Measurements from ENCODE around the gene SLN. TPM values are rescaled to one million over a fixed set of nuclear protein-coding genes. Genes with fewer than 3 reads are reported as not detected.

Gene SLN
- total and polyA plus RNA-seq, 2 donors (not counting 3 experiments of a cell fraction or from before 2014, with no cell fraction given), result 0.25 TPM; not detected in 1

GRCh38 chr11:107669893-107670601, 41.8 kb downstream of the SLN start:
- Histone ChIP-seq H3K9me3 (replicated peaks; ENCODE audit: control insufficient read depth, insufficient read depth, low read length) (no peaks in the 10 kb centered on the region), H3K9me1 (replicated peaks; ENCODE audit: control insufficient read depth, extremely low read depth, insufficient read depth, low read length) (no peaks in the 10 kb centered on the region), H3K27me3 (ENCODE audit: control insufficient read depth in 2 of 2, insufficient read depth in 2 of 2, low read length in 2 of 2) (peaks cover 0 to under 1% of the 10 kb centered on the region in 2 experiments), H4K20me1 (replicated peaks; ENCODE audit: control insufficient read depth, extremely low read depth, insufficient read depth, low read length) (no peaks in the 10 kb centered on the region), H3K4me2 (ENCODE audit: insufficient read depth, low read length) (no peak overlapping the region), H3K27ac (ENCODE audit: insufficient read depth, low read depth, low read length) (no peak overlapping the region), H3K79me2 (ENCODE audit: control insufficient read depth, insufficient read depth, low read length) (no peaks in the 10 kb centered on the region), H2AFZ (ENCODE audit: low read depth, low read length) (no peak overlapping the region), H3K9ac (replicated peaks; ENCODE audit: extremely low read depth, insufficient read depth, low read length) (no peak overlapping the region), H3K4me1 (ENCODE audit: control insufficient read depth, extremely low read depth, insufficient read depth, low read length) (no peaks in the 10 kb centered on the region), H3K4me3 (replicated peaks in 1 of 3; ENCODE audit: insufficient read depth in 1 of 3, low read depth in 1 of 3, low read length in 3 of 3) (no peak overlapping the region), H3K36me3 (ENCODE audit: control insufficient read depth in 2 of 2, extremely low read depth in 1 of 2, insufficient read depth in 2 of 2, low read length in 2 of 2) (no peaks in the 10 kb centered on the region)
- ChIA-PET CTCF (interaction anchor here (0.6 to 3.0 kb wide), 10 partner anchors 8 to 273 kb away, joined by 3 to 15 read pairs (median 4); no protein-coding TSS in a partner anchor), POLR2A (no interaction called here)
- dilution Hi-C loops (cut with MboI; ENCODE audit: extremely low pct_ligation_motif_present, low sequenced_read_pairs), result no loop called here
- intact Hi-C loops (cut with micrococcal nuclease), result no loop called here
- DNase-seq (ENCODE audit: low read depth, low spot score), result no peak
- BruUV-seq (replicated peaks), result no TSS peak
- TF ChIP-seq CTCF (IDR thresholded peaks at IDR 0.05; ENCODE audit: extremely low read depth in 1 of 2, insufficient read depth in 1 of 2, low read depth in 1 of 2, low read length in 2 of 2), result no peak
- TF ChIP-seq MYC (IDR thresholded peaks at IDR 0.05; ENCODE audit: low read depth, low read length), result no peak
- no peak for TF ChIP-seq JUN (IDR thresholded peaks at IDR 0.05; ENCODE audit: borderline replicate concordance, insufficient read depth, insufficient read length, low read depth)
- no peak for TF ChIP-seq FOS (IDR thresholded peaks at IDR 0.05; ENCODE audit: borderline replicate concordance, insufficient read depth, low read length)
- TF ChIP-seq POLR2A (IDR thresholded peaks at IDR 0.05; ENCODE audit: low read depth, low read length), result no peak
- TF ChIP-seq GATA2 (IDR thresholded peaks at IDR 0.05; ENCODE audit: insufficient read depth, insufficient read length, low read depth, low read length), result no peak
- no peak for TF ChIP-seq MAX (IDR thresholded peaks at IDR 0.05; ENCODE audit: insufficient read depth, insufficient read length)
- TF ChIP-seq POLR2AphosphoS5 (IDR thresholded peaks at IDR 0.05; ENCODE audit: insufficient read depth, low read depth, low read length), result no peak
- no peak for TF ChIP-seq EZH2 (IDR thresholded peaks at IDR 0.05; ENCODE audit: borderline replicate concordance, low read depth, low read length, severe bottlenecking)
- no peak for FAIRE-seq

All from endothelial cell of umbilical vein (primary cell).